GM13976 (cell line): Measurements from ENCODE around the gene SLC39A11.

Experiments
- DNase-seq: peaks from one replicate; pipeline ENCODE4 v3.0.0; 2012; ENCODE audit warnings: low spot score
- CTCF ChIP-seq: IDR thresholded peaks from 2 replicates; pipeline ENCODE4 v1.5.1; 2012; ENCODE audit warnings: borderline replicate concordance, mild to moderate bottlenecking; ENCODE audit not compliant: insufficient read depth; ENCODE audit errors: extremely low read depth, missing control alignments, control extremely low read depth
- in situ Hi-C: fragments of 300-500 bp; cut with MboI; formaldehyde crosslinking; loops from one replicate; pipeline ENCODE4 v1.12.0; 2022; ENCODE audit warnings: low sequenced_read_pairs, mixed read lengths, inconsistent platforms; ENCODE audit not compliant: unreplicated experiment

SLC39A11 gene

GRCh38 chr17:72891627-72892026 is 200.9 kb downstream of the SLC39A11 start:
- DNase-seq = no peak
- no peak for TF ChIP-seq CTCF
- in situ Hi-C loops = no loop called here

GRCh38 chr17:72890711-72891110 is 201.8 kb downstream of the SLC39A11 start:
- no peak for DNase-seq
- no peak for TF ChIP-seq CTCF
- in situ Hi-C loops = no loop called here

- in situ Hi-C loops = no loop called here
- DNase-seq = no peak
- no peak for TF ChIP-seq CTCF
Observed at GRCh38 chr17:72887917-72888316, 204.6 kb downstream of the SLC39A11 start.

- DNase-seq = no peak
- in situ Hi-C loops = no loop called here
- no peak for TF ChIP-seq CTCF
Observed at GRCh38 chr17:72887322-72887721, 205.2 kb downstream of the SLC39A11 start.

- DNase-seq = no peak
- in situ Hi-C loops = no loop called here
- TF ChIP-seq CTCF = no peak
Observed at GRCh38 chr17:72886622-72887021, 205.9 kb downstream of the SLC39A11 start.

- TF ChIP-seq CTCF = no peak
- in situ Hi-C loops = no loop called here
- no peak for DNase-seq
Observed at GRCh38 chr17:72884066-72884465, 208.4 kb downstream of the SLC39A11 start.

- TF ChIP-seq CTCF = no peak
- in situ Hi-C loops = no loop called here
- DNase-seq = no peak
Observed at GRCh38 chr17:72883351-72883750, 209.1 kb downstream of the SLC39A11 start.
